ENCODE measurements around the gene TENM3.

TENM3 gene

GRCh38 chr4:182405087-182405486, 161.9 kb downstream of the TENM3 start:
- Mint-ChIP-seq H3K4me3 (no peak overlapping the region), H3K9me3 (no peaks in the 10 kb centered on the region), H3K36me3 (no peaks in the 10 kb centered on the region), H3K27ac (no peak overlapping the region), H3K4me1 (no peaks in the 10 kb centered on the region), H3K27me3 (peaks cover 4% of the 10 kb centered on the region)

DNA sequence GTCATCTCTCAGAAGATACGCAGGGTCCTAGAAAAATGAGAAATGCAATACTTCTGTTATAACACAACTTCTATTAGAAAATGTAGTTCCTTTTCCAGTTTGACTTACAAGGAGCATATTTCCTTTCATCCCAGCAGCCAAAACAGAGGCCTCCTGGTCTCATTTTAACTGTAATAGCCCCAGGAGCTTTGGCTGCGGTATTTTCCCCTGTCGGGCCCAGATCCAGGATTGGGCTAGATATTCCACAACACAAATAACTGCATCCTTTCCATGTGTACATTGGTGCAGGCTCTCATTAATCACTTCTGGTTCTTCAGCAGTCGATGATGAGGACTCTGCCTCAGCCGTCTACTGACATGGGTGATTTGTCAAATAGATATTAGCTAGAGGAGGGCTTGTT, 166.1 kb downstream of the TENM3 start:
- no peaks in the 10 kb centered on the region for H3K36me3 Mint-ChIP-seq
- peaks cover 2% of the 10 kb centered on the region for H3K27me3 Mint-ChIP-seq
- H3K4me1 Mint-ChIP-seq: no peaks in the 10 kb centered on the region
- no peak overlapping the region for H3K27ac Mint-ChIP-seq
- H3K4me3 Mint-ChIP-seq: no peak overlapping the region
- peaks cover 4% of the 10 kb centered on the region for H3K9me3 Mint-ChIP-seq

DNA sequence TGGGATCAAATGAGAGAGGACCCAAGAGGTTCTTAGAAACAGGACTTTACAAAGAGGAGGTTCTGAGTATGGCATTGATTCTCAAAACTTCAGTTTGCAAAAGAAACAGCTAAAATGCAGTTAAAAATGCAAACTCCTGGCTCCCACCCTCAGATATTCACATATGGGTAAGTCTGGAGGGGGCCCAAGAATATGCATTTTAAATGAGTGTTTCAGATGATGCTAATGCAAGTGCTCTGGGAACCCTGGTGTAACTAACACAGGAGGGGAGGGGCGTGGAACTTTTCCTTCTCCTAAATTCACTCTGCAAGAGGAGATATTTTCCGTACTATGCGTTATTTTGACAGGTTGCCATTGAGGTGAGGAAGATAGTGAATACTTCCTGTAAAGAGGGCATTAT, 168.2 kb downstream of the TENM3 start:
- H3K36me3 Mint-ChIP-seq: no peaks in the 10 kb centered on the region
- H3K27me3 Mint-ChIP-seq: peaks cover 2% of the 10 kb centered on the region
- no peak overlapping the region for H3K27ac Mint-ChIP-seq
- no peaks in the 10 kb centered on the region for H3K4me1 Mint-ChIP-seq
- H3K9me3 Mint-ChIP-seq: peaks cover 4% of the 10 kb centered on the region
- no peak overlapping the region for H3K4me3 Mint-ChIP-seq

- Mint-ChIP-seq H3K9me3 (peaks cover 4% of the 10 kb centered on the region), H3K27me3 (peaks cover 1% of the 10 kb centered on the region), H3K36me3 (no peaks in the 10 kb centered on the region), H3K4me3 (no peak overlapping the region), H3K4me1 (no peaks in the 10 kb centered on the region), H3K27ac (no peak overlapping the region)
Measured at GRCh38 chr4:182413550-182413949, 170.3 kb downstream of the TENM3 start.

DNA sequence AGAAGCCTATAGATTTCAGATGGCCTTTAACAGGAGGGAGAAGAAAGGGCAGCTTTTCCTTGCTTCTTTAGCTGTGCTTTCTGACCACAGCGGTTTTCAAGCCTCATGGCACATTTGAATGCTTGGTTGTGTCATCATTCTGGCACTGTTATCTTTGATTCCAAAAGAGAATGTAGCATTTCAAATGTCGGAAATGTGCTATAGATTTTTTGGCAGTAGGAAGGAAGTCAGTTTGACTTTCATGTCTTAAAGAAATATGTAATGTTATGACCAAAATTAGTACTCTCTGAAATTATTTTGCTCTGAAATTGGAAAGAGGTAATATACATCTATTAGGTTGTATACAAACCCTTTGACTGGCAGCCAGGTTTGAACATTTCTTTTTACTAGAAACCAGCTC, 171.9 kb downstream of the TENM3 start:
- peaks cover 1% of the 10 kb centered on the region for H3K27me3 Mint-ChIP-seq
- peaks cover 4% of the 10 kb centered on the region for H3K9me3 Mint-ChIP-seq
- H3K36me3 Mint-ChIP-seq: no peaks in the 10 kb centered on the region
- H3K4me3 Mint-ChIP-seq: no peak overlapping the region
- no peaks in the 10 kb centered on the region for H3K4me1 Mint-ChIP-seq
- no peak overlapping the region for H3K27ac Mint-ChIP-seq

DNA sequence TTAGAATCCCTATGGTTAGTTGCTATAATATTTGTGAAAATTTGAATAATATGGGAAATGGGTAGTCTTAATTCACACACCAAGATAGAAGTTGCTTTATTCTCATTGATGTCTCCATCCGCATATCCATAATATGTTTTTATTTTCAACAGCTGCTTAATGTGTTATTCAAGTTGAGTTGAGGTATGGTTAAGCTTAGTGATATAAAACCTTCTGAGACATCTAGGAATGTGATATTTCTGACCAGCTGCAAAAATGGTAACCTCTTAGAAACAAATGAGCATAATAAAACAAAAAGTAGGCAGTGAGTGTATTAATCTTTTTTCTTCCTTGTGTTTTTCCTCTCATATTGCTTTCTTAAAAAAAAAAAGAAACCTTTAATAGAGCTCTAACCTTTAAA, 172.9 kb downstream of the TENM3 start:
- Mint-ChIP-seq H3K4me1 (no peaks in the 10 kb centered on the region), H3K36me3 (no peaks in the 10 kb centered on the region), H3K27ac (no peak overlapping the region), H3K4me3 (no peak overlapping the region), H3K27me3 (peaks cover 1% of the 10 kb centered on the region), H3K9me3 (peaks cover 4% of the 10 kb centered on the region)

- Mint-ChIP-seq H3K27me3 (peaks cover 1% of the 10 kb centered on the region), H3K9me3 (no peaks in the 10 kb centered on the region), H3K4me3 (no peak overlapping the region), H3K27ac (no peak overlapping the region), H3K4me1 (no peaks in the 10 kb centered on the region), H3K36me3 (no peaks in the 10 kb centered on the region)
Measured at GRCh38 chr4:182418054-182418734, 175.0 kb downstream of the TENM3 start.

GRCh38 chr4:182420189-182420588, 177.0 kb downstream of the TENM3 start:
- H3K4me3 Mint-ChIP-seq: no peak overlapping the region

DNA sequence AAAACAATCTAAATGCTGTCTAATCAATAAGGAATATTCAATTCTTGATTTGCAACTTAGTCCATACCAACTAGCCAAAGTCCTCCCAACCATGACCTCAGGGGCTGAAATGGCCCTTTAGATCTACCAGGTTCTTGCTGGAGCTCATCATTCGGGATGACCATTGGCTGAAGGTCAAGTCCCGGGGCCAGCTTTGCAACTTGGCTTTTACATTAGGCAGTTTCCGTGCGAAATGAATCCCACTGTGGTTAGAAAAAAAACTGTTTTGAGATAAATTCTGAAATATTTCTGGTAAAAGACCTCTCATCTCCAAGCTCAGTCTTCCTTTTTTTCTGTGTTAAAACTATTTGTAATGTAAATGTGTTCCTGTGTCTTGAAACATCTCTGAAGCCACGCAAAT, 178.6 kb downstream of the TENM3 start:
- no peaks in the 10 kb centered on the region for H3K4me1 Mint-ChIP-seq
- H3K36me3 Mint-ChIP-seq: no peaks in the 10 kb centered on the region
- H3K9me3 Mint-ChIP-seq: no peaks in the 10 kb centered on the region
- H3K27ac Mint-ChIP-seq: no peak overlapping the region
- peaks cover 2% of the 10 kb centered on the region for H3K27me3 Mint-ChIP-seq
- no peak overlapping the region for H3K4me3 Mint-ChIP-seq

More at GRCh38 chr4:182420189-182420588, 177.0 kb downstream of the TENM3 start:
- peaks cover 1% of the 10 kb centered on the region for H3K27me3 Mint-ChIP-seq
- H3K27ac Mint-ChIP-seq: no peak overlapping the region
- H3K4me1 Mint-ChIP-seq: no peaks in the 10 kb centered on the region
- H3K36me3 Mint-ChIP-seq: no peaks in the 10 kb centered on the region
- H3K9me3 Mint-ChIP-seq: no peaks in the 10 kb centered on the region

DNA sequence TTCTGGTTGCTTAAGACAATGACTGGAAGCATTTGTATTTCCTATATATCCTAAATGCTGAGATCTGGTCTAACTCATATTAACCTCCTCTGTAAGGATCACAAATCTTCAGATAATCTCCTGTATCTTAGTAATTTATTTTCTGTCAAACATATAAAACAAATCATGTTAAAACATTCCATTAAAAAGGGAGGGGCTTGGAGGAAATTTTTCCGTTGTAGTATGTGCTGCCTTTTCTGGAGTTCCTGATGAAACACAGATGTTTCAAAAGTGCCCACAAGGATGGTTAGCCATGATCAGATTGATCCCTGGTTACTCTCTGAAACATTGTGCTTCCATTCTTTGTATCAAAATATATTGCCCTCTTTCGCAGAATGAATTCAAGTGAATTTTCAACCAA, 182.1 kb downstream of the TENM3 start:
- Mint-ChIP-seq H3K4me1 (no peaks in the 10 kb centered on the region), H3K27me3 (peaks cover 2% of the 10 kb centered on the region), H3K4me3 (no peak overlapping the region), H3K9me3 (no peaks in the 10 kb centered on the region), H3K36me3 (no peaks in the 10 kb centered on the region), H3K27ac (no peak overlapping the region)

DNA sequence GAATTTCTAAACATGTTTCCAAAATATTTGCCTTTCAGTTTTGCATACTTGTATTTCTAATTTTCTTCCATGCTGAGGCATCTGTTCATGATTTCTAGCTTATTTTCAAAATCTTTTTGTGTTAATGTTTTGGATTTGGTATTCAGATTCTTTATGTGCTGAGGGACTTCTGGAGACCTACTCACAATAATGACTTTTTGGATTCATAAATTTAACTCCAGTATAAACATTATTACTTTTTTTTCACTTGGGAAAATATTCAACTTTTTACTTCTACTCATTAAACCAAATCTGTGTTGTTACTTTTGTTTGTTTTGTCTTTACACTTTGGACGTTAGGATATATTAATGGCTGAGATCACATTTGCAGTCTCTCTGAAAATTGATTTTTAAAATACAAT, 183.7 kb downstream of the TENM3 start:
- H3K4me1 Mint-ChIP-seq: no peaks in the 10 kb centered on the region
- H3K9me3 Mint-ChIP-seq: no peaks in the 10 kb centered on the region
- no peak overlapping the region for H3K27ac Mint-ChIP-seq
- H3K36me3 Mint-ChIP-seq: no peaks in the 10 kb centered on the region
- peaks cover 2% of the 10 kb centered on the region for H3K27me3 Mint-ChIP-seq
- H3K4me3 Mint-ChIP-seq: no peak overlapping the region

DNA sequence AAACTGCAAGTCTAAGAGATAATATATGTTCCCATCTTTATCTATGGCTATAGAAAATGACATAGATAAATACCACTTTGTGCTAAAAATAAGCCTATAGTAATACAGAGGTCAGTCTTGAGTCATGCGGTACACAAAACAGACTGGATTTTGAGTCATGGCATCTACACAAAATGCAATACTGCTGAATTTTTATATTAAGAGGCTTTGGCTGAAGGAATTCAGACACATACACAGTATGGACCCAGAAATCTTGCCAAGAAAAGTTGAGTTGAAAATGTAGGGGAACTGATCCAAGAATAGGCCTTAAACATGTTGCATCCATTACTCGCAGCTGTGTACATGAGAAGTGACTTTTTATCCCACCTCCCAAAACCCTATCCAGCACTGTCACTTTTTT, 184.4 kb downstream of the TENM3 start:
- H3K4me3 Mint-ChIP-seq: no peak overlapping the region

DNA sequence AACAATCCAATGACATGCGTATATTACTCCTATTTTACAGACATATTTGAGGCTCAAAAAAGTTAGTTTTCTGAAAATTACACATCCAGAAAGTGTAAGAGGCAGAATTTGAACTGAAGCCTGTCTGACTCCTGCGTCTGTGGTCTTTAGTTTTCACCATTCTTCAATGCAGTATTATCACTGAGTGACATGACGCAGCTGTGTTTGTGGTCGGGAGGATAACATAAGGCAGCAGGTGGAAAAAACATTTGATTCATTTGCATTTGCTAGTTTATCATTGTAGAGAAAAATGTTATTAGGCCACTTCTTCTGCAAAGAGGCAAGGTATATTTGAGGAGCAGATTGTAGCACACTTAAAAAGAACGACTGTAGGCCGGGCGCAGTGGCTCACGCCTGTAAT, 186.7 kb downstream of the TENM3 start:
- Mint-ChIP-seq H3K9me3 (no peaks in the 10 kb centered on the region), H3K27me3 (peaks cover 5% of the 10 kb centered on the region), H3K36me3 (no peaks in the 10 kb centered on the region), H3K4me1 (no peaks in the 10 kb centered on the region), H3K27ac (no peak overlapping the region), H3K4me3 (no peak overlapping the region)

More for the DNA sequence above, 184.4 kb downstream of the TENM3 start:
- Mint-ChIP-seq H3K9me3 (no peaks in the 10 kb centered on the region), H3K4me1 (no peaks in the 10 kb centered on the region), H3K27me3 (peaks cover 2% of the 10 kb centered on the region), H3K36me3 (no peaks in the 10 kb centered on the region), H3K27ac (no peak overlapping the region)

DNA sequence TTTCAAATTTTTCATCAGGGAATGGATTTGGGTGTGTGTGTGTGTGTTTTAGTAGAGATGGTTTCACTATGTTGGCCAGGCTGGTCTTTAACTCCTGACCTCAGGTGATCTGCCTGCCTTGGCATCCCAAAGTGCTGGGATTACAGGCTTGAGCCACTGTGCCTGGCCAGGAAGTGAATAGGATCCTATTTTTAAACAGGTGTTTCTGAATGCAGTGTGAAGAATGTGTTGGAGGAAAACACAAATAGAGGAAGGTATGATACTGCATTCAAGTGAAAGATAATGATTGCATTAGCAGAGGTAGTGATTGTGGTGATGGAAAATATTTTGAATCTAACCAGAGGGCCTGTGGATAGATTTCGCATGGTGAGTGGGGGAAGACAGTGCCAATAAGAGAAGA, 189.6 kb downstream of the TENM3 start:
- Mint-ChIP-seq H3K9me3 (no peaks in the 10 kb centered on the region), H3K4me3 (no peak overlapping the region), H3K4me1 (no peaks in the 10 kb centered on the region), H3K27me3 (peaks cover 5% of the 10 kb centered on the region), H3K36me3 (no peaks in the 10 kb centered on the region), H3K27ac (no peak overlapping the region)

DNA sequence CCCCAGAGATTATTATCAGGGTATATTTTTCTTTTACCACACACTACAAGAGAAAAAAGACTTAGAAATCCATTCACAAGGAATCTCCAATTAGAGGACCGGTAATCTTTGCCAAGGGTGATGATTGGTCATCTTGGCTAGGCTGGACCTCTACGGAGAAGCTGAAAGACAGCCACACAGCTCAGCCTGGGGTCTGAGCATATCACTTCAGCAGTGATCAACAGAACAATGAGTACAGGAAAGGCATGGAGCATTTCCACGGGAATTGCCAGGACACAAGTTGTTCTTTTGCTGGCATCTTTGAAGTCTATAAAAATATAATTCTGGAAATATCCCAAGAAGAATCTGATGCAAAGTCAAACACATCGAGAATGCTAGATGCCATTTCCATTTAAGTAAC, 191.5 kb downstream of the TENM3 start:
- Mint-ChIP-seq H3K4me1 (no peaks in the 10 kb centered on the region), H3K9me3 (no peaks in the 10 kb centered on the region), H3K4me3 (no peak overlapping the region), H3K27ac (no peak overlapping the region), H3K36me3 (no peaks in the 10 kb centered on the region), H3K27me3 (peaks cover 7% of the 10 kb centered on the region)

- no peaks in the 10 kb centered on the region for H3K36me3 Mint-ChIP-seq
- H3K4me3 Mint-ChIP-seq: no peak overlapping the region
- H3K4me1 Mint-ChIP-seq: no peaks in the 10 kb centered on the region
- H3K27me3 Mint-ChIP-seq: peaks cover 8% of the 10 kb centered on the region
- no peaks in the 10 kb centered on the region for H3K9me3 Mint-ChIP-seq
- H3K27ac Mint-ChIP-seq: no peak overlapping the region
Measured at GRCh38 chr4:182435401-182435800, 192.2 kb downstream of the TENM3 start.

- H3K4me3 Mint-ChIP-seq: no peak overlapping the region
- peaks cover 30% of the 10 kb centered on the region for H3K27me3 Mint-ChIP-seq
- peaks cover 3% of the 10 kb centered on the region for H3K36me3 Mint-ChIP-seq
- peaks cover 5% of the 10 kb centered on the region for H3K9me3 Mint-ChIP-seq
- no peak overlapping the region for H3K27ac Mint-ChIP-seq
- peaks cover 8% of the 10 kb centered on the region for H3K4me1 Mint-ChIP-seq
Measured at GRCh38 chr4:182443070-182443469, 199.9 kb downstream of the TENM3 start.

All from activated naive CD4-positive, alpha-beta T cell treated with anti-CD3 and anti-CD28 coated beads, Interleukin-2, amount 50 U/mL, for 24 hours (primary cell).